Measurements from ENCODE around the gene MYO3A.

GRCh38 chr10:25933653-25934608 lies at the start of gene MYO3A:
- TF ChIP-seq CTCF (conservative IDR thresholded peaks at IDR 0.05; ENCODE audit: low read depth, low read length) = no peak
- TF ChIP-seq NFE2L2 (IDR thresholded peaks at IDR 0.05; ENCODE audit: low read depth, low read length) = no peak
- no peak for TF ChIP-seq RFX5 (IDR thresholded peaks at IDR 0.05; ENCODE audit: low read depth, low read length)
- no peak for TF ChIP-seq BHLHE40 (IDR thresholded peaks at IDR 0.05; ENCODE audit: low read depth, low read length)
- TF ChIP-seq POLR2A (IDR thresholded peaks at IDR 0.05; ENCODE audit: low read depth, low read length) = no peak
- no peak for TF ChIP-seq CEBPB (IDR thresholded peaks at IDR 0.05; ENCODE audit: low read depth, low read length)
- no peak for TF ChIP-seq FOS (IDR thresholded peaks at IDR 0.05; ENCODE audit: low read depth, low read length)
- TF ChIP-seq MAZ (IDR thresholded peaks at IDR 0.05; ENCODE audit: borderline replicate concordance, low read depth, low read length) = no peak
